Activated CD4-positive, alpha-beta memory T cell treated with anti-CD3 and anti-CD28 coated beads, Interleukin-2, amount 10 ng/mL, durations not matched to agents 7 days and 5 days (primary cell): ENCODE data around the gene IQSEC2. TPM values are rescaled to one million over a fixed set of nuclear protein-coding genes. Genes with fewer than 3 reads are reported as not detected.

Source experiments
- CTCF ChIA-PET: fragments of 350-600 bp; sonication (Branson Sonifier 250); formaldehyde crosslinking; loops from one replicate; lab custom pipeline; 2021; ENCODE audit warnings: antibody characterized with exemption, inconsistent platforms; lab: Charles Lee
- POLR2A ChIA-PET: fragments of 350-600 bp; sonication (Branson Sonifier 250); formaldehyde crosslinking; loops from one replicate; lab custom pipeline; 2021; ENCODE audit warnings: antibody characterized with exemption; lab: Charles Lee
- DNase-seq: peaks from one replicate; pipeline ENCODE4 v3.0.0-alpha.2; 2020
- H3K27ac Mint-ChIP-seq: one replicate; pipeline ENCODE4 v1.8.0; 2021; ENCODE audit warnings: mild to moderate bottlenecking, mixed read lengths
- H3K27me3 Mint-ChIP-seq: one replicate; pipeline ENCODE4 v1.8.0; 2021; ENCODE audit warnings: mixed read lengths
- H3K36me3 Mint-ChIP-seq: one replicate; pipeline ENCODE4 v1.8.0; 2021; ENCODE audit warnings: low read depth, mixed read lengths
- H3K4me1 Mint-ChIP-seq: one replicate; pipeline ENCODE4 v1.8.0; 2021; ENCODE audit warnings: mixed read lengths
- H3K4me3 Mint-ChIP-seq: one replicate; pipeline ENCODE4 v1.8.0; 2021; ENCODE audit warnings: mild to moderate bottlenecking, mixed read lengths
- H3K9me3 Mint-ChIP-seq: one replicate; pipeline ENCODE4 v1.8.0; 2021; ENCODE audit warnings: mixed read lengths
- total RNA-seq, 2 experiments: library from RNA; stranded (reverse); gene quantifications; one replicate each; pipeline ENCODE4 v1.2.3, GENCODE V29; 2021

Gene IQSEC2
- total RNA-seq, 2 experiments from 2014 or later, result 0.20 to 0.48 TPM

DNA sequence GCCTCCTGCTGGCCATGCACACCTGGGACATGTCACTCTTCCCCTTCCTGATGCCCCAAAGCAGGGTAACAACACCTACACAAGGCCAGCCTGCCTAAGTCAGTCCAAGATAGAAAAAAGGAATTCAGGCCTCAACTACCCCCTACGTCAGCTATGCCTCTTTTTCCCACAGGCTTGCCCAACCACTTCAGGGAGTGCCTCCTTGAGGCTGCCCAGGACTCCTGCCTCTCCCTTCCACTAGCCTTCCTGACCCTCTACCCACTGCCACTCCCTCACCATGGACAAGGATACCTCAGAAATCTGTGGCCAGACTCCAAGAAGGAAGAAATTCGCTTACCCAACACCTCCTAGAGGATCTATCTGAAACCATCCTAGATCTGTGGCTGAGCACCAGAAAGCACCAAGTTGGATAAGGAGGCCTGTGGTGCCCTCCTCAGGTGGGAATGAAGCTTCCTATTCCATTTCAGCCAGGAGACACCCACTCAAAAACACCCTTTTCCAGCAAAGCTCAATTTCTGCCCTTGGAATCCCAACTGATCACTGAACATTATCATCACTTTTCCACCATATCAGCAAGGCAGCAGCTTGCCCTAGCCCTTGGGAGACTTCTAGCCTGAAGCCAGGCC is 58.2 kb downstream of the IQSEC2 start:
- POLR2A ChIA-PET, result interaction anchor here (0.9 to 1.2 kb wide), 2 partner anchors 142 to 199 kb away, joined by 3 read pairs; partner anchors contain the start of genes RIBC1 and SMC1A
- Mint-ChIP-seq H3K36me3 (peaks cover 41% of the 10 kb centered on the region), H3K4me3 (peak overlapping the region; percentile 89), H3K9me3 (no peaks in the 10 kb centered on the region), H3K27me3 (no peaks in the 10 kb centered on the region), H3K27ac (no peak overlapping the region), H3K4me1 (peaks cover 48% of the 10 kb centered on the region)
- CTCF ChIA-PET, result interaction anchor here (0.6 kb wide), 1 partner anchor 152 kb away, joined by 3 read pairs; no protein-coding TSS in a partner anchor
- DNase-seq, result no peak

Other genes with a start within 250 kb of the IQSEC2 start
- not detected for gene GPR173, start 232.8 kb downstream of the IQSEC2 start, total RNA-seq
- 10 to 100 TPM; 30.2 to 31.1 TPM for gene TSPYL2, start 199.2 kb downstream of the IQSEC2 start, total RNA-seq
- gene KANTR, start 187.4 kb downstream of the IQSEC2 start, total RNA-seq, result 1 to 10 TPM; 7.5 to 7.7 TPM
- gene KDM5C, start 56.4 kb downstream of the IQSEC2 start, total RNA-seq, result 10 to 100 TPM; 95.5 to 99.9 TPM
- 100 to 1,000 TPM; 130 to 132 TPM for gene SMC1A, start 141.1 kb upstream of the IQSEC2 start, total RNA-seq
- 1 to 10 TPM; 1.1 to 1.3 TPM for gene RIBC1, start 141.3 kb upstream of the IQSEC2 start, total RNA-seq
- 10 to 100 TPM; 73.2 to 74.0 TPM for gene HSD17B10, start 152.8 kb upstream of the IQSEC2 start, total RNA-seq